HepG2 (cell line): ENCODE results near the gene MED9. TPM values are rescaled to one million over a fixed set of nuclear protein-coding genes. Genes with fewer than 3 reads are reported as not detected.

ENCODE experiments used
- BCL6 ChIP-seq: IDR thresholded peaks from 2 replicates; pipeline ENCODE4 v1.6.1; 2016; ENCODE audit warnings: missing genetic modification reagents, missing compliant biosample characterization
- CEBPB ChIP-seq: IDR thresholded peaks from 2 replicates; pipeline ENCODE4 v1.6.1; 2011; ENCODE audit warnings: low read depth, low read length, improper control_type of control experiment, borderline replicate concordance
- EP300 ChIP-seq, 3 experiments: sonication (generic) in 1 of 3; formaldehyde crosslinking in 1 of 3; IDR thresholded peaks; 2 replicates each; pipeline versions ENCODE4 v1.5.1 to v1.6.1; 2011 to 2020; ENCODE audit warnings: low read depth in 2 of 3, low read length in 2 of 3, borderline replicate concordance in 1 of 3, improper control_type of control experiment in 1 of 3, mild to moderate bottlenecking in 1 of 3, missing genetic modification reagents in 1 of 3, moderate library complexity in 1 of 3
- IRF2 ChIP-seq: IDR thresholded peaks from 2 replicates; pipeline ENCODE4 v1.6.1; 2018; ENCODE audit warnings: missing genetic modification reagents, missing compliant biosample characterization
- ISL2 ChIP-seq: sonication (generic); formaldehyde crosslinking; IDR thresholded peaks from 2 replicates; pipeline ENCODE4 v1.5.0; 2020; ENCODE audit warnings: missing genetic modification reagents
- MAF1 ChIP-seq: sonication (generic); formaldehyde crosslinking; IDR thresholded peaks from 2 replicates; pipeline ENCODE4 v1.5.0; 2020; ENCODE audit warnings: missing genetic modification reagents, borderline replicate concordance
- MED1 ChIP-seq: sonication (generic); formaldehyde crosslinking; IDR thresholded peaks from 2 replicates; pipeline ENCODE4 v1.4.0; 2020; ENCODE audit warnings: missing genetic modification reagents
- RARA ChIP-seq: IDR thresholded peaks from 2 replicates; pipeline ENCODE4 v1.6.1; 2016; ENCODE audit warnings: missing genetic modification reagents, missing compliant biosample characterization
- SAP130 ChIP-seq: IDR thresholded peaks from 2 replicates; pipeline ENCODE4 v1.6.1; 2016; ENCODE audit warnings: low read depth
- SP5 ChIP-seq: IDR thresholded peaks from 2 replicates; pipeline ENCODE4 v1.6.1; 2016; ENCODE audit warnings: low read depth, borderline replicate concordance
- TEAD3 ChIP-seq: optimal IDR thresholded peaks from 2 replicates; pipeline ENCODE3; 2016; ENCODE audit warnings: borderline replicate concordance
- THAP11 ChIP-seq: IDR thresholded peaks from 2 replicates; pipeline ENCODE4 v1.6.1; 2016; ENCODE audit warnings: missing biosample characterization, missing genetic modification reagents
- ZSCAN9 ChIP-seq: IDR thresholded peaks from 2 replicates; pipeline ENCODE4 v1.6.1; 2016; ENCODE audit warnings: borderline replicate concordance
- polyA plus RNA-seq, 8 experiments: library from polyadenylated mRNA; depleted of rRNA in 3 of 8; stranded (reverse) in 7 of 8; unstranded in 1 of 8; fragments of >200 nt; fragmentation: Illumina TruSeq in 4 of 8; extraction: Trizol in 4 of 8; gene quantifications; 2 replicates each; pipeline versions ENCODE4 v1.2.1 to v1.2.3, GENCODE V29; 2011 to 2016; ENCODE audit warnings: low read depth in 4 of 8, missing spikeins in 1 of 8, mixed read lengths in 1 of 8; ENCODE audit not compliant: insufficient read depth in 1 of 8
- total RNA-seq, 5 experiments: library from RNA; depleted of rRNA; stranded (reverse); fragments of >200 nt; fragmentation: Illumina TruSeq; extraction: Trizol; gene quantifications; 2 replicates each; pipeline ENCODE4 v1.2.3, GENCODE V29; 2016; ENCODE audit warnings: low read depth in 1 of 5
- TF ChIP-seq, protein P1 (sequence below), 2 experiments: sonication (generic) in 1 of 2; formaldehyde crosslinking in 1 of 2; IDR thresholded peaks; 2 replicates each; pipeline versions ENCODE4 v1.4.0 to v1.6.1; 2016 to 2020; ENCODE audit warnings: borderline replicate concordance in 1 of 2, low read depth in 1 of 2, mild to moderate bottlenecking in 1 of 2, missing genetic modification reagents in 1 of 2
- TF ChIP-seq, protein P2 (sequence below): sonication (generic); formaldehyde crosslinking; IDR thresholded peaks from 2 replicates; pipeline ENCODE4 v1.4.0; 2020; ENCODE audit warnings: missing genetic modification reagents
- TF ChIP-seq, protein P3 (sequence below): IDR thresholded peaks from 2 replicates; pipeline ENCODE4 v1.4.0; 2020; ENCODE audit warnings: mild to moderate bottlenecking, missing genetic modification reagents

Gene MED9
- total and polyA plus RNA-seq, 2 of the 13 experiments (the other 11 are each of a cell fraction or from before 2014, with no cell fraction given) = 11.9 to 15.1 TPM

DNA sequence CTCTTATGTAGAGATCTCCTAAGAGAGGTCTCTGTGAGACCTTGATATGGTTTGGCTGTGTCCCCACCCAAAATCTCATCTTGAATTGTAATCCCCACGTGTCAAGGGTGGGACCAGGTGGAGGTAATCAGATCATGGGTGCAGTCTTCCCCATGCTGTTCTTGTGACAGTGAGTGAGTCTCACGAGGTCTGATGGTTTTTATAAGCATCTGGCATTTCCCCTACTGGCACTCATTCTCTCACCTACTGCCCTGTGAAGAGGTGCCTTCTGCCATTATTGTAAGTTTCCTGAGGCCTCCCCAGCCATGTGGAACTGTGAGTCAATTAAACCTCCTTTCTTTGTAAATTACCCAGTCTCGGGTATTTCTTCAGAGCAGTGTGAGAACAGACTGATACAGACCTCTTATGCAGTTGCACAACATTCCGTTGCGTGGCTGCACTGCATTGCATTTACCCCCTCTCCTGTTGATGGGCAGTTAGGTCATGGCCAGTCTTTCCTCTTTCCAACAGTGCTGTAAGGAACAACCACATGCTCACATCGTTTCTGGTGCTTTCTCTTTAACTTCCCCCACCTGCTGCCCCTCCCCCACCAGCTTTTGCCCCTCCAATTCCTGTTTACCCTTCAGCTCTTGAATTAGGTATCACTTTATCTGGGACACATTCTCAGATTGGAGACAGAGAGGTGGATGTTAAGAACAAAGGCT lies 43.6 kb upstream of the MED9 start (continued):
- TF ChIP-seq, protein P1, sequence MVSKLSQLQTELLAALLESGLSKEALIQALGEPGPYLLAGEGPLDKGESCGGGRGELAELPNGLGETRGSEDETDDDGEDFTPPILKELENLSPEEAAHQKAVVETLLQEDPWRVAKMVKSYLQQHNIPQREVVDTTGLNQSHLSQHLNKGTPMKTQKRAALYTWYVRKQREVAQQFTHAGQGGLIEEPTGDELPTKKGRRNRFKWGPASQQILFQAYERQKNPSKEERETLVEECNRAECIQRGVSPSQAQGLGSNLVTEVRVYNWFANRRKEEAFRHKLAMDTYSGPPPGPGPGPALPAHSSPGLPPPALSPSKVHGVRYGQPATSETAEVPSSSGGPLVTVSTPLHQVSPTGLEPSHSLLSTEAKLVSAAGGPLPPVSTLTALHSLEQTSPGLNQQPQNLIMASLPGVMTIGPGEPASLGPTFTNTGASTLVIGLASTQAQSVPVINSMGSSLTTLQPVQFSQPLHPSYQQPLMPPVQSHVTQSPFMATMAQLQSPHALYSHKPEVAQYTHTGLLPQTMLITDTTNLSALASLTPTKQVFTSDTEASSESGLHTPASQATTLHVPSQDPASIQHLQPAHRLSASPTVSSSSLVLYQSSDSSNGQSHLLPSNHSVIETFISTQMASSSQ (IDR thresholded peaks at IDR 0.05; ENCODE audit: low read depth) = no peak
- TF ChIP-seq, protein P1 (CRISPR knock-in tag; IDR thresholded peaks at IDR 0.05; ENCODE audit: borderline replicate concordance) = no peak
- TF ChIP-seq THAP11 = peak; percentile 32; the same call in 1 of the 2 replicates
- TF ChIP-seq EP300 (IDR thresholded peaks at IDR 0.05; ENCODE audit: low read depth in 2 of 2, low read length in 2 of 2) = peak in 1 of 2 experiments; percentile 23; a peak in 1 of 4 replicates
- no peak for TF ChIP-seq EP300 (CRISPR knock-in tag; IDR thresholded peaks at IDR 0.05; ENCODE audit: borderline replicate concordance)
- TF ChIP-seq TEAD3 (CRISPR knock-in tag) = peak; percentile 13
- TF ChIP-seq CEBPB = peak; percentile 96
- 0 out of 2 replicates have a peak, but pooled peaks have one; percentile 33 for TF ChIP-seq IRF2
- TF ChIP-seq ZSCAN9 (CRISPR knock-in tag) = no peak
- 0 out of 2 replicates have a peak, but pooled peaks have one; percentile 32 for TF ChIP-seq RARA (CRISPR knock-in tag)
- no peak for TF ChIP-seq SP5 (CRISPR knock-in tag)
- TF ChIP-seq BCL6 (CRISPR knock-in tag) = peak; percentile 39; the same call in 1 of the 2 replicates
- no peak for TF ChIP-seq ISL2 (CRISPR knock-in tag)
- TF ChIP-seq MAF1 (CRISPR knock-in tag) = no peak
- TF ChIP-seq, protein P2, sequence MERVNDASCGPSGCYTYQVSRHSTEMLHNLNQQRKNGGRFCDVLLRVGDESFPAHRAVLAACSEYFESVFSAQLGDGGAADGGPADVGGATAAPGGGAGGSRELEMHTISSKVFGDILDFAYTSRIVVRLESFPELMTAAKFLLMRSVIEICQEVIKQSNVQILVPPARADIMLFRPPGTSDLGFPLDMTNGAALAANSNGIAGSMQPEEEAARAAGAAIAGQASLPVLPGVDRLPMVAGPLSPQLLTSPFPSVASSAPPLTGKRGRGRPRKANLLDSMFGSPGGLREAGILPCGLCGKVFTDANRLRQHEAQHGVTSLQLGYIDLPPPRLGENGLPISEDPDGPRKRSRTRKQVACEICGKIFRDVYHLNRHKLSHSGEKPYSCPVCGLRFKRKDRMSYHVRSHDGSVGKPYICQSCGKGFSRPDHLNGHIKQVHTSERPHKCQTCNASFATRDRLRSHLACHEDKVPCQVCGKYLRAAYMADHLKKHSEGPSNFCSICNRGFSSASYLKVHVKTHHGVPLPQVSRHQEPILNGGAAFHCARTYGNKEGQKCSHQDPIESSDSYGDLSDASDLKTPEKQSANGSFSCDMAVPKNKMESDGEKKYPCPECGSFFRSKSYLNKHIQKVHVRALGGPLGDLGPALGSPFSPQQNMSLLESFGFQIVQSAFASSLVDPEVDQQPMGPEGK = peak; percentile 31; the same call in 1 of the 2 replicates
- TF ChIP-seq, protein P3, sequence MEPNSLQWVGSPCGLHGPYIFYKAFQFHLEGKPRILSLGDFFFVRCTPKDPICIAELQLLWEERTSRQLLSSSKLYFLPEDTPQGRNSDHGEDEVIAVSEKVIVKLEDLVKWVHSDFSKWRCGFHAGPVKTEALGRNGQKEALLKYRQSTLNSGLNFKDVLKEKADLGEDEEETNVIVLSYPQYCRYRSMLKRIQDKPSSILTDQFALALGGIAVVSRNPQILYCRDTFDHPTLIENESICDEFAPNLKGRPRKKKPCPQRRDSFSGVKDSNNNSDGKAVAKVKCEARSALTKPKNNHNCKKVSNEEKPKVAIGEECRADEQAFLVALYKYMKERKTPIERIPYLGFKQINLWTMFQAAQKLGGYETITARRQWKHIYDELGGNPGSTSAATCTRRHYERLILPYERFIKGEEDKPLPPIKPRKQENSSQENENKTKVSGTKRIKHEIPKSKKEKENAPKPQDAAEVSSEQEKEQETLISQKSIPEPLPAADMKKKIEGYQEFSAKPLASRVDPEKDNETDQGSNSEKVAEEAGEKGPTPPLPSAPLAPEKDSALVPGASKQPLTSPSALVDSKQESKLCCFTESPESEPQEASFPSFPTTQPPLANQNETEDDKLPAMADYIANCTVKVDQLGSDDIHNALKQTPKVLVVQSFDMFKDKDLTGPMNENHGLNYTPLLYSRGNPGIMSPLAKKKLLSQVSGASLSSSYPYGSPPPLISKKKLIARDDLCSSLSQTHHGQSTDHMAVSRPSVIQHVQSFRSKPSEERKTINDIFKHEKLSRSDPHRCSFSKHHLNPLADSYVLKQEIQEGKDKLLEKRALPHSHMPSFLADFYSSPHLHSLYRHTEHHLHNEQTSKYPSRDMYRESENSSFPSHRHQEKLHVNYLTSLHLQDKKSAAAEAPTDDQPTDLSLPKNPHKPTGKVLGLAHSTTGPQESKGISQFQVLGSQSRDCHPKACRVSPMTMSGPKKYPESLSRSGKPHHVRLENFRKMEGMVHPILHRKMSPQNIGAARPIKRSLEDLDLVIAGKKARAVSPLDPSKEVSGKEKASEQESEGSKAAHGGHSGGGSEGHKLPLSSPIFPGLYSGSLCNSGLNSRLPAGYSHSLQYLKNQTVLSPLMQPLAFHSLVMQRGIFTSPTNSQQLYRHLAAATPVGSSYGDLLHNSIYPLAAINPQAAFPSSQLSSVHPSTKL (CRISPR knock-in tag) = peak; percentile 25; the same call in 1 of the 2 replicates
- TF ChIP-seq MED1 = 0 out of 2 replicates have a peak, but pooled peaks have one; percentile 19
- TF ChIP-seq SAP130 = peak; percentile 46; the same call in 1 of the 2 replicates
